Astrocyte of the cerebellum (primary cell): ENCODE measurements around the gene C1QC.
"Not testable (repeated sequence)": the region's sequence is repeated elsewhere in the genome, so short reads cannot be mapped to it uniquely, and the experiment has no call there.

Experiments
- DNase-seq: peaks from one replicate; pipeline ENCODE4 v3.0.0-alpha.2; 2011; ENCODE audit warnings: low read depth
- H3K4me3 ChIP-seq: 2 replicates; pipeline ENCODE4 v1.5.1; 2011; ENCODE audit warnings: mild to moderate bottlenecking, low read depth, low read length, moderate library complexity
- in situ Hi-C: cut with HindIII; loops from 2 replicates; pipeline ENCODE4 v1.10.0; 2017; ENCODE audit warnings: low sequenced_read_pairs
- TF ChIP-seq, protein P1 (sequence below): IDR thresholded peaks from 2 replicates; pipeline ENCODE4 v1.5.1; 2012; ENCODE audit warnings: low read length, low read depth, moderate library complexity, mild to moderate bottlenecking; ENCODE audit errors: missing control alignments

C1QC gene

DNA sequence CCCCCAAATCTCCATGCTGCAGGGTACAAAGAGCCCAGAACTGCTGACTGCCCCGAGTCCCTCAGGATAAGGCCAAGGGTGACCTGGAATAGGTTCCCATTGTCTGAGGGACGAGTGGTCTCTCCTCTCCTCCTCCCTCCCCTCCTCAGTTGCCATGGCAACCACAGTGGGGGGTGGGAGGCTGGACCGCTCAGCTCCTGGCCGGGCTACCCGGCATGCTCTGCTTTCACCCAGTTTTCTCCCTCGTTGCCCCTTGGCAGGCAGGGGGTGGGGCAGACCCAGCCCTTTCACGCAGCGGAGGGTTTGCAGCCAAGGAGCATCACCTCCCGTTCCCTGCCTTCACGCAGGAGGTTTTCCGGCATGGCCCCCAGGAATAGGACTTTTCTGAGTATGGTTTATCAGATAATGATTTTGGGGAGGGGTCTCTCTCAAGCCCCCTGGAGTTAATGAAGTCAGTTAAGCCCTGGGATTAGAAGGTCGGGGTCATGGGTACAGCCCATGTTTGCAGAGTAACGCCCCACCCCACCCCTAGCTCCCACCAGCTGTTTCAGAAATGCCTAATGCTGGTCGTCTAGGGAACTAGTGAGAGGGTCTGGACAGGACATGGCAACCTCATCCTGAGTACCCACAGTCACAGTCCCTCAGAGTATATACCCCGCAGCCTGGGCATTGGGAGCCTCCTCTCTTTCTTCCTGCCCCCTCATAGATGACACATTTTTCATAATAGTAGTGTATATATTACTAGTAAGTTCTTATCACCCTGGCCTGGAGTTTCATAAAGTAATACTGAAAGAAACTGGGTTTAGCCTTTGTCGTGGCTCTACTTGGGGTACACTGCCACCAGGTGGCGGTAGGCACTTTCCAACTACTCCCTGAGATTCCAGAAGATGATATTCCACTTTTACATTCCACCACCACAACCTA is 30.3 kb downstream of the C1QC start:
- H3K4me3 ChIP-seq: no peak overlapping the region
- DNase-seq: peak; percentile 46

DNA sequence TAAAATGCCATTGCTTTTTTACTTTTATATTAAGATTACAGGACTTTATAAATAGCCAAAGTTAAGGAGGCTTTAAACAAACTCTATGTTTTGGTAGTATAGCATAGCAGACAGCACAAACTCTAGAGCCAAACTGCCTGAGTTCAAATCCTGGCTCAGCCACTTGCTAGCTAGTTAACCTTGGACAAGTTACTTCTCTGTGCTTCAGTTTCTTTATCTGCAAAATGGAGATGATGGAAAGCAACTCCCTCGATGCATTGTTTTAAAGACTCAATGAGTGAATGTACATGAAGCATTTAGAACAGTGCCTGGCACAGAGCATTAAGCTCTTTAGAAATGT is 30.9 kb downstream of the C1QC start:
- TF ChIP-seq, protein P1, sequence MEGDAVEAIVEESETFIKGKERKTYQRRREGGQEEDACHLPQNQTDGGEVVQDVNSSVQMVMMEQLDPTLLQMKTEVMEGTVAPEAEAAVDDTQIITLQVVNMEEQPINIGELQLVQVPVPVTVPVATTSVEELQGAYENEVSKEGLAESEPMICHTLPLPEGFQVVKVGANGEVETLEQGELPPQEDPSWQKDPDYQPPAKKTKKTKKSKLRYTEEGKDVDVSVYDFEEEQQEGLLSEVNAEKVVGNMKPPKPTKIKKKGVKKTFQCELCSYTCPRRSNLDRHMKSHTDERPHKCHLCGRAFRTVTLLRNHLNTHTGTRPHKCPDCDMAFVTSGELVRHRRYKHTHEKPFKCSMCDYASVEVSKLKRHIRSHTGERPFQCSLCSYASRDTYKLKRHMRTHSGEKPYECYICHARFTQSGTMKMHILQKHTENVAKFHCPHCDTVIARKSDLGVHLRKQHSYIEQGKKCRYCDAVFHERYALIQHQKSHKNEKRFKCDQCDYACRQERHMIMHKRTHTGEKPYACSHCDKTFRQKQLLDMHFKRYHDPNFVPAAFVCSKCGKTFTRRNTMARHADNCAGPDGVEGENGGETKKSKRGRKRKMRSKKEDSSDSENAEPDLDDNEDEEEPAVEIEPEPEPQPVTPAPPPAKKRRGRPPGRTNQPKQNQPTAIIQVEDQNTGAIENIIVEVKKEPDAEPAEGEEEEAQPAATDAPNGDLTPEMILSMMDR: no peak
- H3K4me3 ChIP-seq: no peak overlapping the region
- in situ Hi-C loops: no loop called here
- no peak for DNase-seq

More for the DNA sequence above, 30.3 kb downstream of the C1QC start:
- in situ Hi-C loops: no loop called here
- TF ChIP-seq, protein P1: peak; percentile 82

DNA sequence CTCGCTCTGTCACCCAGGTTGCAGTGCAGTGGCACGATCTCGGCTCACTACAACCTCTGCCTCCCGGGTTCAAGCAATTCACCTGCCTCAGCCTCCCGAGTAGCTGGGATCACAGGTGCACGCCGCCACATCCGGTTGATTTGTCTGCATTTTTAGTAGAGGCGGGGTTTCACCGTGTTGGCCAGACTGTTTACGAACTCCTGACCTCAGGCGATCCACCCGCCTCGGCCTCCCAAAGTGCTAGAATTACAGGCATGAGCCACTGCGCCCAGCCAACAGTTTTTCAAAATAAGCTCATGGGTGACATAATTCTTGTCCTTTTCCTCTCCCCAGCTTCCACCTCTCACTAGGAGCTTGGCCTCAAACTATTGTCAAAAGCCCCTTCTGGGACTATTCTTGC is 32.7 kb downstream of the C1QC start:
- DNase-seq, H3K4me3 ChIP-seq, in situ Hi-C loops: not testable (repeated sequence)

DNA sequence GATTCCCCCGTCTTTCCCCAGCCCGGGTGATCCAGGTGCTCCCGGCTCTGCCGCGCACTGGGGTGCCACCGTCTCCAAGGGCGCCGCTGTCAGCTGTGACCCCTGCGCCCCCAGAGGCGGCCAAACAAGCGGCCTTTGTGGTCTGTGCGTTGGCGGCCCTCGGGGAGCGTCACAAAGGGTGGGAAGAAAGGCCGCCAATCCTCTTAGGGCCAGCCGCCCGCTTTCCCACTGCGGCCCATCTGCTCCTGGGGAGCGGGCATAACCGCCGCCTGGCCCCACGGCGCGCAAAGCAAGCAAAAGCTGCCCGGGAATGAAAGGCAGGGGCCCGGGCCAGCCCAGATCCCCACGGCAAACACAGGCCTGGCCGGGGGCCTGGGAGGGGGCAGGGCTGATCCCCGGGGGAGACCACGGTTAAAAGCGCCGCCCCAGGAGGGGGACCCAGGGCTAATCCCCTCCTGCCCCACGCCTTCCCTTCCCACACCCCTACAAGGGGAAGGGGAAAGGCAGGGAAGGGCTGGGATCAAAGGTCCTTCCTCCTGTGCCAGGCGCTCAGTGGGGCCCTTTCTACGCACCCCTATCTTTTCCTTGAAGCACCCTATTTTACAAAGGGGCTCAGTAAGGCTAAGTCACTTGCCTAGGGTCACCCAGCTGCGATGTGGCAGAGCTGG is 33.6 kb downstream of the C1QC start:
- no peak for DNase-seq
- H3K4me3 ChIP-seq: no peak overlapping the region
- TF ChIP-seq, protein P1: no peak
- in situ Hi-C loops: no loop called here

DNA sequence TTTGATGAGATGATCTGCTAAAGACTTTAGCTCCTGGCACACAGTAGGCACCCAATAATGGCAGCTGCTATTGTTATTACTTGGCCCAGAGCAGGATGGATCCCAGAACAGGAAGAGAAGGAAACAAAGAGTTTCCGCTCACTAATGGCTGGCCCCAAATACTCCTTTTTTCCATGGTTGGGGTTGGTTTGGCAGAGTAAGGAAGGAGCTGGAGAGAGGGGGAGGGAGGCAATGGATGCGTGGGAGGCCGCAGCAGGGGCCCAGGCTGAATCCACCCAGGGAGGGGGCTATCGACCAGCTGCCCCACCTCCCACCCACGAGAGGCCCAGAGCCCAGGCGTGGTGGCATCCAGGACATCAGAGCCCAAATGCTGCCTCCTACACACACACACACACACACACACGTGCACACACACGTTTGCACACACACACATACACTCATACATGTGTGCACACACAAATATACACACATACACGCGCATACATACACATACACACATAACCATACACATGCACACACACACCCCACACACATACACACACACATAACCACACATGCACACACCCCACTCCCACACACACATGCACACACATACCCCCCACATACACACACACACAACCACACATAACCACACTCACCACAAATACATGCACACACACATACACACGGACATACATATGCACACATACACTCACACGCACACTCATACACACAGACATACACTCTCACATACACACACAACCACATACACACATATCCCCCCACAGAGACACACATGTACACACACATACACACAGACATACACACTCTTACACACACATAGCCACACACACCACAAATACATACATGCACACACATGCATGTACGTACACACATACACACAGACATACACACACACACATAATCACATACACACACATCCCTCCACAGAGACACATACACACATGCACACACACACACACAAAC is 34.8 kb downstream of the C1QC start:
- H3K4me3 ChIP-seq: no peak overlapping the region
- in situ Hi-C loops: no loop called here
- no peak for DNase-seq
- TF ChIP-seq, protein P1: no peak

DNA sequence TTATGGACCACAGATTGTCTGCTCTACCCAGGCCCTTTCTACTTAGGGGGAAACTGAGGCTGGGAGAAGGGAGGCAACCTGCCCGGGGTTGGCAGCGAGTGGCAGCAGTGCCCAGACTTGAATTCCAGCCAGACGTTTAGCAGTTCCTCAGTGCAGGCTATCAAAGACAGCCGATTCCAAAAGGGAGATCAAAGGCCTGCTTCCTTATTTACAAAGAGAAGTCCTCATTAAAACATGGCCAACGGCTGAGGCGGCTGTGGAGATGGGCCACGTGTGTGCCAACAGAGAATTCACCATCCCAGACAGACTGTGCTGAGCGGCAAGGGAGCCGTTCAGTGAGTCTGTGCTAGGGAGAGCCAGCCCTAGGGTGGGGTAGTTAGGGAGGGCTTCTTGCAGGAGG is 37.3 kb downstream of the C1QC start:
- H3K4me3 ChIP-seq: no peak overlapping the region
- no peak for DNase-seq
- in situ Hi-C loops: no loop called here
- TF ChIP-seq, protein P1: no peak
